GM18520 (cell line): Measurements from ENCODE around the gene HCFC1.

Experiments used
- ATAC-seq: cut with Tn5 transposase; IDR thresholded peaks from one replicate; pipeline ENCODE4 v1.9.1; 2021; ENCODE audit not compliant: unreplicated experiment

HCFC1 gene

DNA sequence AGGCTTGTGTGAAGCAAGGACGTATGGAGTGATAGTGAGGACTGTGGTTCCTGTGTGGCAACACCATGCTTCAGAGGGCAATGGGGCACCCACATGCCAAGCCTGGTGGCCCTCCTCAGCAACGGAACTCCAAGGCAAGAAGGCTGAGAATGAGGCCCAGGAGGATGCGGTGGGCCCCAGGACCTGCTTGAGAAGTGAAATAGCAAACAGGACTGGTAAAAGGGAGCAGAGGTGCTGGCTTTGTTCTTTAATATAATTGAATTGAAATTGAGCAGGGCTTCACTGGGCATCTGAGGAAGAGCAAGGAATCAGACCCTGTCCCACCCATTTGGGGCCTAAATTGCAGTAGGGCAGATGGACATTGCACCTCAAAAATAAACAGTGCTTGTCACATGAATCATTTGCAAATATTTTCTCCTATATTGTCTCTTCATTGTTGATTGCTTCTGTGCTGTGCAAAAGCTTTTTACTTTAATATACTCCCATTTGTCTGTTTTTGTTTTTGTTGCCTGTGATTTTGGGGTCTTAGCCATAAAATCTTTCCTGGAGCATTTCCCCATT is 3.2 kb upstream of the HCFC1 start:
- no peak for ATAC-seq

DNA sequence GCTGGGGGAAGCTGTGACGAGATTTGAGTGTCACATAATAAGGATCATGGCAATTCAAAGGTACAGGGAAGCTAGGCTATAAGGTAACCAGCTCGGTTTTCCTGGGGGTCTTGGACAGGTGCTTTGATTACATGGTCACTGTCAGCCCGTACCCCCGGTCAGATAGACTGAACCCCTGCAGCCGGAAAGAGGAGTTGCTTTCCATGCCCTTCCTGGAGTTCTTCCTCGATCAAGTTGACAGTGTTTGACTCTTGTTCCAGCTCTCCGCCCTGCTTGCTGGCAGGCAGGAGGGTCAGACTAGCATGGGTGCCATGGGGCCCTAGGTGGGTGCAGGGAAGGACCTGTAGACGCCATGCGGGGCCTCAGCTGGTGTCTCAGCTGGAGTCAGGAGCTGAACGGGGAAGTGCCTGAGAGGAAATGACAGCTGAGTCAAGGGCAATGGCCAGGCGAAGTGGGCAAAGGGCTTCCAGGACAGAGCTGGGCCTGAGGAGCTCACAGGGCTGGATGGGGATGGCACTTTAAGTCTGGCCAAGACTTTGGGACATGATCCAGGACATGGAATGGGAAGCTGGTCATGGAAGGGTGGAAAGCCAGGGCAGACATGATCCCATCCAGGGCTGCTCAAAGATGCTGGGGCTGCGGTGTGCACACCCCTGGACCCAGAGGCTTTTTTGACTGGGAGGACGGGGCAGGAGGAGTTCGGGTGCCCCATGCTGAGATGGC is 2.5 kb upstream of the HCFC1 start:
- no peak for ATAC-seq

- ATAC-seq = no peak
These were observed 1.7 kb upstream of the HCFC1 start for GRCh38 chrX:153973127-153974002.

GRCh38 chrX:153972368-153973126 is 929 bp upstream of the HCFC1 start, which contains the start of gene TMEM187:
Gene TMEM187 (plus strand): TSS chrX:153972754. CDS start chrX:153982063, 9,309 bp downstream.
- peak; percentile 39 for ATAC-seq

- no peak for ATAC-seq
These were observed 531 bp downstream of the HCFC1 start for GRCh38 chrX:153971124-153971449.

- no peak for ATAC-seq
These were observed 1.1 kb downstream of the HCFC1 start for GRCh38 chrX:153970357-153971123.

GRCh38 chrX:153969904-153970356 is 1.7 kb downstream of the HCFC1 start:
- ATAC-seq = no peak

DNA sequence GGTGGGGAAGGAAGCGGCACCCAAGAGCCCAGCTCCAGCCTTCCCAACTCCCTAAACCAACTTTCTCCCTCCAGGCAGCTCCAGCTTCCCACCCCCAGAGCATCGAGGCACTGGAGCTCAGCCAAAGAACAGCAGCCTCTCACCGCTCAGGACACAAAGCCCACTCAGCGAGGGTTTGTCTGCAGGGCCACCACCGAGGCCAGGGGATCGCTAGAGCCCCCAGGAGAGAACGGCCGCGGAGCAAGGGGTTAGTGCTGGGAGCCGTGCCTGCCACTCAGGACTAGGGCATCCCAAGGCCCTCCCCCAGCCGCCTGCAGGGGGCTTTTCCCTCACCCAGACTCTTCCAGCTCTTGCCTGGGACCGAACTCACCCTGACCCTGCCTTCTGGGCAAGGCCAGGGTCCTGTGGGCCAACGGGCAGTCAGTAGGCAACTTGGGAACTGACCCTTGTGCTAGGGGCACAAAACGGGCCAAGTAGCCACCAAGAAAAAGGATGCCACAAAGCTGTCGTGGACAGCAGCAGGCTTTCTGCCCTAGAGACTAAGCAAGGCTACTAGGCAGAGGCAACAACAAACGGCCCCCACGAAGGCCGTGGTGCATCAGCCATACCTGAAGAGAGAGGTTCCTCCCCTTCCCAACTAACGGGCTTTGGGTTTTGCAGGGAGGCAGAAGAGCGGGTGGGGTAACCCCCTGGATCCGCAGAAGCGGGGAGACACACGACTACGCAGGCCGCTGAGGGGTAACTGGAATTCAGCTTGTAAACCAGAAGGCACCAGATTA is 2.3 kb downstream of the HCFC1 start:
- no peak for ATAC-seq

- no peak for ATAC-seq
These were observed 2.9 kb downstream of the HCFC1 start for GRCh38 chrX:153968754-153969124.

DNA sequence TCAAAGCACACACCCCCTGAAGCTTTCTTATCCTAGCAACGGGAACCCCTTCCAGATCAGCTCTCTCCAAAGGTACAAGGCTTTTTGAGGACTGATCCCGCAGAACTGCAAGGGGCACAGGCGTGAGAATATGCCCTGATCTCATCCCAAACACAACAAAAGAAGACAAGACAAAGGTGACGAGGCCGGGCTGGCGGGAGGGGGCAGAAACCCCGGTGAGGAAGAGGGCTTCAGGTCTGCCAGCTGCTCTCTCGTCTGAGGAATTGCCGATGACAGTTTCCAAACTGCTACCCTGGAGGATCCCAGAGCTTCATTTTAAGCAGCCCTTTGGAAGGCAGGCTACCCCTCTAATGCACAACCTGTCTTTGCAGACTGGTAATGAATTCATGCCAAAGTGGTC is 3.4 kb downstream of the HCFC1 start:
- no peak for ATAC-seq

DNA sequence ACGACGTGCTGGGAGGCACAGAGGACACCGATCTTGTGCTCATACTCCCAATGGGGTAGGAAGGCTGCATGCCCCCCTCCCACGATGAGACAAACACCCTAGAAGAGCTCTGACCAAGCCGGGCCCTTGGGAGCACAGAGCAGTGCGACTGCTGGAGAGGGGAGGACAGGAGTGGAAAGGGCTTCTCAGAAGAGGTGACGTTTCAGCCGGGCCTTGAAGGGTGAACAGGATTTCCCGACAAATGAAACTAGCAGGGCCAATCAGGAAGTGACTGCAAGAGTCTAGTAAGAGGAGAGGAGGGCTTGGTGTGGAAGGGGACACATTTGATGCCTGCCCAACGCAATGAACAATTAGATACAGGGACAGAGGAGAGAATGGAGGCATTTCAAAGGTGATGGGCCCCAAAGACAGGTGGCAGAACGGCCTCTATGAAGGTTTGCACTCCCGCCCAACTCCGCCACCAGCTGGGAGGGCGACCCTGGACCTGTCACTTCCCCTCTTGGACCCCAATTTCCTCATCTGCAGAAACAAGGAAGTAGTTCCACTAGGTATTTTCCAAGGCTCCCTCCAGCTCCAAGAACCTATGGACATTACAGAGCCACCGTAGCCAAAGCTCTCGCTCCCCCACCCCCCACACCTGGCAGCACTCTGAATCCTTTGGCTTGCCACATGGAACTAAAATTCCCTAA is 3.9 kb downstream of the HCFC1 start:
- ATAC-seq = no peak

DNA sequence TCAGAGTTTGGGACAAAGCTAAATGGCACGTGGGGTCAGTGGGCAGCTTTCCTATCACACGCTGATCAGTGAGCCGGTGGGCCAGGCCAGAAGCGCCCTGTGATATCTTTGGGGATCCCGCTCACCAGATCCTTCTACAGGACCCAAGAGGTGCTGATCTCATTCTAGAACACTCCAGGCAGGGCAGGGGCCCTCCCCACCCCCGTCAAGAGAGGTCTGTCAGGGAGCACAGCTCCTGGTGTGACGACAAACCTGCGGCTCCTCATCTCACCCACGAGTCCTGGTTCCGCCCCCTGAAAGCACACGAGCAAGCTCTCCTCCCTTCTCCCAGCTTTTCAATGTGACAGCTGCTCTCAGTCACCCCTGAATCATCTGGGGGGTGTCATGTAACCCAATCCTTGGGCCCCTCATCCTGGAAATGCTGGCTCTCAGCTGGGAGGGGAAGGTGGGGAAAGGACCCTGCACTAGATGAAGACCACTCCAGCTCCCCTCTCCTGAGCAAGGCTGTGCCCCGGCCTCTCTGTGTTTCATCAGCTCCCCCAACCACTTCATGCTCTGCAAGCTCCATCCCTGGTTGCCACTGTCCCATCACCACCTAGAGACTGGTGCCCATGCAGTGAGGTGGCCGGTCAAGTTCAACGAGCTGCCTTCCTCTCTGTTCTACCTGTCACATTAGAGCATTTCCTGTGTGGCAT is 4.6 kb downstream of the HCFC1 start:
- ATAC-seq = no peak

DNA sequence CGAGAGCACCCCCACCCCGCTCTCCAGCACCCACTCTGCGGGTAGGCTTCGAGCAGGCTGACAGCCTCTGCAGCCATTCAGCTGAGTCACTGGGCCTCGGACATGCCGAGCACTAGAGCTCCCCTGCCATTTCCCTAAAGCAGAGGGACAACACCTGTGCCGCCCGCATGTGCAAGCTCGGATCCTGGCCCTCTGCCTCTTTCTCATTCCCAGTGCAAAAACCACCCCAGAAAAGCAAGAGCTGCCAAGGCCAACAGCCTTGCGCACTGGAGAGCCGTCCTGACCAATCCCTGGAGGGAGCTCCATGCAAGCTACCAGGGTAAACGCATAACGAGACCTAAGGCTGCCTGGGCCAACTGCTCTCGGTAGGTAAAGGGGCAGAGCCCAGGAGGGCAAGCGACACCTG is 5.3 kb downstream of the HCFC1 start:
- ATAC-seq = no peak

GRCh38 chrX:153965406-153965805 is 6.2 kb downstream of the HCFC1 start:
- ATAC-seq = no peak

DNA sequence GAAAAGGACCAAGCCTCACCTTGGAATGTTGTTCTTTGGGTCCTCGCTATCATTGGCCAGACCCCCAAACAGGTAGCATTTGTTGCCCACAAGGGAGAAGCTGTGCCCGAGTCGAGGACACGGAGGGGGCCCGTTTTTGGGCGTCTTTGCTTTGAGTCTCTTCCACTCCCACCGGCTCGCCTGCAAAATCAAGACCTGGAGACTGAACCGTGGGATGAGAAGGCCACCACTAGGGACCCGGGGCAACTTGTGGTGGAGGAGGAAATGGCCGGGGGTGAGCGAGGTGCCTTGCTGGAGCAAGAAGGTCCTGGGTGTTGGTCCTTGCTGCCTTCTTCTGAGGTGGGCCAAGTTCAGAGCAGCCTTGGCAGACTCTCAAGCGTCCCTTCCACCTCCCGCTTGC is 7.5 kb downstream of the HCFC1 start:
- no peak for ATAC-seq

- no peak for ATAC-seq
These were observed 8.1 kb downstream of the HCFC1 start for GRCh38 chrX:153963546-153963945.

GRCh38 chrX:153961292-153961691 is 10.3 kb downstream of the HCFC1 start:
- ATAC-seq = no peak

GRCh38 chrX:153960786-153961185 is 10.8 kb downstream of the HCFC1 start:
- ATAC-seq = no peak

DNA sequence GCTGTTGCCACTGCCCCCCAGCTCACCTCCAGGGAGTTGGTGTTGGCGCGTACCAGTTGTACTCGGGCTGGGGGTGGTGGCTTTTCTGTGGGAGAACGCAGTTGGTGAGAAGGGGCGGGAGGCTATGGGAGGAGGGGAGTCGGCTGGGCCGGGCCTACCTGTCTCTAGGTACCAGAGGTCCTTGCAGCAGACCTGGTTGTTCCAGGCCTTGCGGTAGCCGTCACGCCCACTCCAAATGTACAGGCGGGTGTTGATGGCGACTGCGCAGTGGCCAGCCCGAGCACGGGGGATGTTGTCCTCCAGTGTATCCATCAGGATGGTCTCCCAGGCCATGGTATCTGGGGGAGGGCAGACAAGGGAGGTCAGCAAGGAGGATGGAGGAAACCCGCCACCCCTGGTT is 11.5 kb downstream of the HCFC1 start:
- ATAC-seq = no peak
